Right atrium auricular region (tissue), 2 donors: ENCODE results near the gene KIAA0040. TPM values are rescaled to one million over a fixed set of nuclear protein-coding genes. Genes with fewer than 3 reads are reported as not detected.
A peak's percentile ranks its signal among the peaks of the same experiment; 100 is the strongest.

ENCODE experiments used
- DNase-seq: peaks from one replicate; pipeline ENCODE4 v3.0.0-alpha.2; 2019; ENCODE audit warnings: low spot score
- H3K27ac ChIP-seq, 2 donors: fragments of 200-600 bp; sonication (generic); 1 replicate in 1 of 2; 2 replicates in 1 of 2; pipeline ENCODE4 v1.5.1; 2016 to 2019
- H3K27me3 ChIP-seq, 2 donors: fragments of 200-600 bp; sonication (generic); one replicate each; pipeline versions ENCODE4 v1.5.1 to v1.6.0; 2017 to 2019
- H3K36me3 ChIP-seq: fragments of 200-600 bp; sonication (generic); one replicate; pipeline ENCODE4 v1.5.1; 2016
- H3K4me1 ChIP-seq, 2 donors: fragments of 200-600 bp; sonication (generic); one replicate each; pipeline versions ENCODE4 v1.5.1 to v1.6.0; 2017 to 2019
- H3K4me3 ChIP-seq, 2 donors: fragments of 200-600 bp; sonication (generic); 1 replicate in 1 of 2; 2 replicates in 1 of 2; pipeline ENCODE4 v1.5.1; 2017 to 2019; ENCODE audit warnings: mild to moderate bottlenecking in 1 of 2, moderate library complexity in 1 of 2
- H3K9me3 ChIP-seq, 2 donors: fragments of 200-600 bp; sonication (generic); one replicate each; pipeline ENCODE4 v1.5.1; 2019
- CTCF ChIP-seq, 2 donors: fragments of 200-600 bp; sonication (generic); IDR thresholded peaks; one replicate each; pipeline ENCODE4 v1.5.1; 2019; ENCODE audit warnings: antibody characterized with exemption in 2 of 2
- total RNA-seq, 2 donors: library from RNA; depleted of rRNA; stranded (reverse); fragments of >200 nt; gene quantifications; one replicate each; pipeline ENCODE4 v1.1.0, GENCODE V29; 2016

KIAA0040 gene
- total RNA-seq, 2 donors from 2014 or later: 11.9 to 37.3 TPM

GRCh38 chr1:175136246-175136645 is 56.3 kb downstream of the KIAA0040 start:
- TF ChIP-seq CTCF (IDR thresholded peaks at IDR 0.05): no peak
- no peaks in the 10 kb centered on the region for H3K36me3 ChIP-seq
- H3K4me3 ChIP-seq: no peak overlapping the region
- no peak overlapping the region for H3K27ac ChIP-seq
- no peaks in the 10 kb centered on the region for H3K9me3 ChIP-seq
- H3K27me3 ChIP-seq: no peaks in the 10 kb centered on the region
- peaks cover 0 to 18% of the 10 kb centered on the region in 2 donors for H3K4me1 ChIP-seq
- DNase-seq: no peak

- Histone ChIP-seq H3K27ac (no peak overlapping the region), H3K27me3 (no peaks in the 10 kb centered on the region), H3K4me3 (no peak overlapping the region), H3K4me1 (peaks cover 0 to 34% of the 10 kb centered on the region in 2 donors), H3K36me3 (no peaks in the 10 kb centered on the region), H3K9me3 (no peaks in the 10 kb centered on the region)
- no peak for TF ChIP-seq CTCF (IDR thresholded peaks at IDR 0.05)
- no peak for DNase-seq
Observed at GRCh38 chr1:175134500-175134899, 58.1 kb downstream of the KIAA0040 start.

GRCh38 chr1:175133673-175134435 is 58.7 kb downstream of the KIAA0040 start:
- H3K9me3 ChIP-seq: no peaks in the 10 kb centered on the region
- no peak for TF ChIP-seq CTCF (IDR thresholded peaks at IDR 0.05)

GRCh38 chr1:175132436-175132835 is 60.1 kb downstream of the KIAA0040 start:
- Histone ChIP-seq H3K36me3 (no peaks in the 10 kb centered on the region), H3K27ac (no peak overlapping the region), H3K4me1 (peaks cover 0 to 46% of the 10 kb centered on the region in 2 donors), H3K27me3 (no peaks in the 10 kb centered on the region), H3K4me3 (no peak overlapping the region), H3K9me3 (no peaks in the 10 kb centered on the region)
- no peak for TF ChIP-seq CTCF (IDR thresholded peaks at IDR 0.05)
- DNase-seq: no peak

More at GRCh38 chr1:175133673-175134435, 58.7 kb downstream of the KIAA0040 start:
- H3K4me3 ChIP-seq: no peak overlapping the region
- peak; percentile 34 for DNase-seq
- H3K36me3 ChIP-seq: no peaks in the 10 kb centered on the region
- no peak overlapping the region for H3K27ac ChIP-seq
- H3K27me3 ChIP-seq: no peaks in the 10 kb centered on the region
- peaks cover 0 to 40% of the 10 kb centered on the region in 2 donors for H3K4me1 ChIP-seq

- H3K27ac ChIP-seq: no peak overlapping the region
- DNase-seq: no peak
- no peaks in the 10 kb centered on the region for H3K27me3 ChIP-seq
- H3K36me3 ChIP-seq: no peaks in the 10 kb centered on the region
- no peaks in the 10 kb centered on the region for H3K9me3 ChIP-seq
- H3K4me3 ChIP-seq: no peak overlapping the region
- peaks cover 0 to 46% of the 10 kb centered on the region in 2 donors for H3K4me1 ChIP-seq
- TF ChIP-seq CTCF (IDR thresholded peaks at IDR 0.05): no peak
Observed at GRCh38 chr1:175131095-175131494, 61.5 kb downstream of the KIAA0040 start.

- no peak for DNase-seq
- Histone ChIP-seq H3K36me3 (no peaks in the 10 kb centered on the region), H3K27ac (no peak overlapping the region), H3K4me3 (no peak overlapping the region), H3K4me1 (peaks cover 0 to 46% of the 10 kb centered on the region in 2 donors), H3K9me3 (no peaks in the 10 kb centered on the region), H3K27me3 (no peaks in the 10 kb centered on the region)
- TF ChIP-seq CTCF (IDR thresholded peaks at IDR 0.05): no peak
Observed at GRCh38 chr1:175130649-175131045, 61.9 kb downstream of the KIAA0040 start.
